ENCODE results near the gene HOXC5. TPM values are rescaled to one million over a fixed set of nuclear protein-coding genes. Genes with fewer than 3 reads are reported as not detected.

The HOXC5 gene
- total and polyA plus RNA-seq, 9 donors = 1.8 to 11.0 (median 2.9) TPM

DNA sequence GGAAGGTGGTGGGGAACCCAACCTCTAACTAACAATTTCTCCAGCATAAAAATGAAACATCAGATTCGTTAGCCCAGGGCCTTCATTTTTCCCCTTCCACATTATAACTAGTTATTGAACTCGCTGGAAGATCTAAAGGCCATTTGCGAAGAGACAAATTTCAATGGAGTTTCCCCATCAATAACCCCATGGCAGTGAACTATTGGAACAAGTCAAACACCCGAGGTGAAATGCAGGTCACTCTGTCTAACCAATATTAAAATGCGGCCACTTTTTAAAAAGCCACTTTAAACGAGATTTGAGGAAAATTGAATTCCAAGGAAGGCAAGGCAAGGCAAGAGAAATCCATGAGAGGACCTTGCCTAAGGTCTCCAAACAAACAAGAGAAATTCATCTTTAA, 16.3 kb downstream of the HOXC5 start:
- DNase-seq = no peak
- intact Hi-C loops (cut with DNase I) = no loop called here
- TF ChIP-seq, protein P1, sequence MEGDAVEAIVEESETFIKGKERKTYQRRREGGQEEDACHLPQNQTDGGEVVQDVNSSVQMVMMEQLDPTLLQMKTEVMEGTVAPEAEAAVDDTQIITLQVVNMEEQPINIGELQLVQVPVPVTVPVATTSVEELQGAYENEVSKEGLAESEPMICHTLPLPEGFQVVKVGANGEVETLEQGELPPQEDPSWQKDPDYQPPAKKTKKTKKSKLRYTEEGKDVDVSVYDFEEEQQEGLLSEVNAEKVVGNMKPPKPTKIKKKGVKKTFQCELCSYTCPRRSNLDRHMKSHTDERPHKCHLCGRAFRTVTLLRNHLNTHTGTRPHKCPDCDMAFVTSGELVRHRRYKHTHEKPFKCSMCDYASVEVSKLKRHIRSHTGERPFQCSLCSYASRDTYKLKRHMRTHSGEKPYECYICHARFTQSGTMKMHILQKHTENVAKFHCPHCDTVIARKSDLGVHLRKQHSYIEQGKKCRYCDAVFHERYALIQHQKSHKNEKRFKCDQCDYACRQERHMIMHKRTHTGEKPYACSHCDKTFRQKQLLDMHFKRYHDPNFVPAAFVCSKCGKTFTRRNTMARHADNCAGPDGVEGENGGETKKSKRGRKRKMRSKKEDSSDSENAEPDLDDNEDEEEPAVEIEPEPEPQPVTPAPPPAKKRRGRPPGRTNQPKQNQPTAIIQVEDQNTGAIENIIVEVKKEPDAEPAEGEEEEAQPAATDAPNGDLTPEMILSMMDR (IDR thresholded peaks at IDR 0.05) = no peak
- TF ChIP-seq POLR2A (IDR thresholded peaks at IDR 0.05) (no peak), EP300 (IDR thresholded peaks at IDR 0.05) (no peak)
- 88 to 92% (median 89%) methylated on average over 6 of the region's 6 CpGs for WGBS, 3 donors
- Histone ChIP-seq H3K4me1 (ENCODE audit: insufficient read depth) (peaks cover 7% of the 10 kb centered on the region), H3K27ac (no peak overlapping the region), H3K36me3 (no peaks in the 10 kb centered on the region), H3K9me3 (no peaks in the 10 kb centered on the region), H3K27me3 (no peaks in the 10 kb centered on the region), H3K4me3 (no peak overlapping the region)

DNA sequence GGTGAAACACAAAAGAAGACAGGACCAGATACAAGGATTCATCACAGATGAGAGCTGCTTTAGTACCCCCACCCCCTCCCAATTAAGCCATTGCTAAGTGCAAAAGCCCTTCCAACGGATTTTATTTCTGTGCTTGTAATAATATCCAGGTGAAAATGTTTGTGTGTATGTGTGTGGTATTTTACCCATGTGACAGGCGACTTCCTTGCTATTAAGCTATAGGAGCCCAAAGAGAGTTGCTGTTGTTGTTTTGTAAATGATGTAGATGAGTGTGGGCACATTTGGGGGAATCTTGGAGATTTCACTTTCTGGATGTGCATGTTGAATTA, 17.6 kb downstream of the HOXC5 start:
- Histone ChIP-seq H3K4me1 (ENCODE audit: insufficient read depth) (peaks cover 7% of the 10 kb centered on the region), H3K27me3 (no peaks in the 10 kb centered on the region), H3K4me3 (no peak overlapping the region), H3K9me3 (no peaks in the 10 kb centered on the region), H3K27ac (no peak overlapping the region), H3K36me3 (no peaks in the 10 kb centered on the region)
- WGBS, 3 donors = 69 to 77% (median 75%) methylated on average over 2 of the region's 2 CpGs
- DNase-seq = no peak
- intact Hi-C loops (cut with DNase I) = no loop called here
- TF ChIP-seq, protein P1 (IDR thresholded peaks at IDR 0.05) = no peak
- no peak for TF ChIP-seq EP300 (IDR thresholded peaks at IDR 0.05)
- TF ChIP-seq POLR2A (IDR thresholded peaks at IDR 0.05) = no peak

DNA sequence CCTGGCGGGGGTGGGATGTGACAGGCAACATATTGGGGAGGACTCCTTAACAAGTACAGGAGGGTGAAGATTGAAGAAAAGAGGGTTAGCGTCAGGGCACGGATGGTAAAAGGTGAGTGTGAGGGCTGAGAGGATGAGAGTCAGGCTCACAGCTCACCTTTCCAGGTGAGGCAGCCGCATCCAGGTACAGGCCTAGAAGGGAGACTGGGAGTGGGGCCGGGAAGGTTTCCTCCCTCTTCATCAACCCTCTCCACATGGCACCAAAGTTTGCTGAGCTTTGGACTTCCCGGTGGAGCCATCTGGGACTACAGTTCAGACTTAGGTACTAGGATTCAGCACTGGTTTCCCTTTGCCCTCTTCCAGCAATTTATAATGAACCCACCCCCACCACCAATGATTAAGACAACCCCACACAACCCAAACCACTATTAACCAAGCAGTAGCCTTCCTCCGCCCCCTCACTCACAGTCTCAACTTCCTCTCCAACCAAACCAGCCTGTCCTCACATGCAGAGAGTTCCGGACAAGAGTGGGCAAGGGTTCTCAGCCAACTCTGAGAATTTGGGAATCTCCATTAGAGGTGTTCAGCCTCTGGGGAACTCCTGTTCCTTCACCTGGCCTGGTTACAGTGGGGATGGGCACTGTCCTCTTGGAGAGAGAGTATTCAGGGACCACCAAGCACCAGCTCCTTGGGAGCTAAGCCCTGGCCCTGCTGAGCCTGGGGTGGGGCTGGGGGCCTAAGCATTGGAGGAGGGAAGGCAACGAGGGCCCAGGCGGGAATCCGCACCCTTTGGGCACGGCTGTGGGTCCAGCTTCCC, 18.4 kb downstream of the HOXC5 start:
- H3K9me3 ChIP-seq = no peaks in the 10 kb centered on the region
- peak in 1 of 5 donors; percentile 31 for DNase-seq
- peak overlapping the region in 1 of 2 donors; percentile 19 for H3K27ac ChIP-seq
- intact Hi-C loops (cut with DNase I) = no loop called here
- H3K36me3 ChIP-seq = no peaks in the 10 kb centered on the region
- TF ChIP-seq EP300 (IDR thresholded peaks at IDR 0.05) = no peak
- TF ChIP-seq, protein P1 (IDR thresholded peaks at IDR 0.05) = no peak
- no peak for TF ChIP-seq POLR2A (IDR thresholded peaks at IDR 0.05)
- no peaks in the 10 kb centered on the region for H3K27me3 ChIP-seq
- H3K4me3 ChIP-seq = no peak overlapping the region
- H3K4me1 ChIP-seq (ENCODE audit: insufficient read depth) = peaks cover 7% of the 10 kb centered on the region
- WGBS, 3 donors = 83 to 86% (median 84%) methylated on average over 12 of the region's 12 CpGs

DNA sequence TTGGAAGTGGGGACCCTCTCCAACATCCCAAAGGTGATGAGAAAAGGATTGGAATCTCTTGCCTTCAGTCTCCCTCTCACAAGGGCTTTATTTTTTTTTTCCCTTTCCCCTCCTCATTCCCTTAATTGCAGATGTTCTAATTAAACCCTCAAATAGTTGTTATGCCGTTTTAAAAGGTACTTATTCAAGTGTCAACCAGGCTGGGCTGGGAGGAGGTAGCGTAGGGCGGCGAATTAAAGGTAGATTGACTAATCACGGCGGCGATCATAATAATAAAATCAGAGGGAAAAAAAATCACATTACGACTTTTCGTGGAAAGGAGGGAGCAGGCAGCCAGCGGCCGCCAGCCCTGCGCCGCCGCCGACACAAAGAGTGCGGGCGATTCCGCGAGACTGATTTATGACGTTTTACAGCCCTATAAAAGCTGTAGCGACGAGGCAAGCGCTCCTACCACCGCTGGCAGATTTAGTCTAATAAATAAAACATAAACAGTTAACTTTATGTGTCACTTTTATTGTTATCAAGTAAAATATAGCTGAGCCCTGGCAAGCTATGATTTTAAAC, 19.1 kb downstream of the HOXC5 start:
- WGBS, 3 donors = 63 to 80% (median 64%) methylated on average over 24 of the region's 24 CpGs
- H3K27me3 ChIP-seq = no peaks in the 10 kb centered on the region
- no peak overlapping the region for H3K4me3 ChIP-seq
- peak overlapping the region in 1 of 2 donors; percentile 58 for H3K27ac ChIP-seq
- intact Hi-C loops (cut with DNase I) = no loop called here
- H3K9me3 ChIP-seq = no peaks in the 10 kb centered on the region
- DNase-seq = peak in 2 of 5 donors; percentile 42 to 45
- peaks cover 7% of the 10 kb centered on the region for H3K4me1 ChIP-seq (ENCODE audit: insufficient read depth)
- TF ChIP-seq, protein P1 (IDR thresholded peaks at IDR 0.05) = no peak
- no peaks in the 10 kb centered on the region for H3K36me3 ChIP-seq
